ENCODE measurements around the gene MAPK10.

DNA sequence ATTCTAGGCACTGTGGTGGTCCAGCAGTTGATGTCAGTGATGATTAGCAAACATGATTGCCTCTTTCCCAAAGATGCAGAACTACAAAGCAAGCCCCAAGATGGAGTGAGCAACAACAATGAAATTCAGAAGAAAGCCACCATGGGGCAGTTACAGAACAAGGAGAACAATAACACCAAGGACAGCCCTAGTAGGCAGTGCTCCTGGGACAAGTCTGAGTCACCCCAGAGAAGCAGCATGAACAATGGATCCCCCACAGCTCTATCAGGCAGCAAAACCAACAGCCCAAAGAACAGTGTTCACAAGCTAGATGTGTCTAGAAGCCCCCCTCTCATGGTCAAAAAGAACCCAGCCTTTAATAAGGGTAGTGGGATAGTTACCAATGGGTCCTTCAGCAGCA lies 365.3 kb downstream of the MAPK10 start:
- TF ChIP-seq, protein P1, sequence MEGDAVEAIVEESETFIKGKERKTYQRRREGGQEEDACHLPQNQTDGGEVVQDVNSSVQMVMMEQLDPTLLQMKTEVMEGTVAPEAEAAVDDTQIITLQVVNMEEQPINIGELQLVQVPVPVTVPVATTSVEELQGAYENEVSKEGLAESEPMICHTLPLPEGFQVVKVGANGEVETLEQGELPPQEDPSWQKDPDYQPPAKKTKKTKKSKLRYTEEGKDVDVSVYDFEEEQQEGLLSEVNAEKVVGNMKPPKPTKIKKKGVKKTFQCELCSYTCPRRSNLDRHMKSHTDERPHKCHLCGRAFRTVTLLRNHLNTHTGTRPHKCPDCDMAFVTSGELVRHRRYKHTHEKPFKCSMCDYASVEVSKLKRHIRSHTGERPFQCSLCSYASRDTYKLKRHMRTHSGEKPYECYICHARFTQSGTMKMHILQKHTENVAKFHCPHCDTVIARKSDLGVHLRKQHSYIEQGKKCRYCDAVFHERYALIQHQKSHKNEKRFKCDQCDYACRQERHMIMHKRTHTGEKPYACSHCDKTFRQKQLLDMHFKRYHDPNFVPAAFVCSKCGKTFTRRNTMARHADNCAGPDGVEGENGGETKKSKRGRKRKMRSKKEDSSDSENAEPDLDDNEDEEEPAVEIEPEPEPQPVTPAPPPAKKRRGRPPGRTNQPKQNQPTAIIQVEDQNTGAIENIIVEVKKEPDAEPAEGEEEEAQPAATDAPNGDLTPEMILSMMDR (IDR thresholded peaks at IDR 0.05; ENCODE audit: low read depth, low read length) = no peak
- TF ChIP-seq, protein P2, sequence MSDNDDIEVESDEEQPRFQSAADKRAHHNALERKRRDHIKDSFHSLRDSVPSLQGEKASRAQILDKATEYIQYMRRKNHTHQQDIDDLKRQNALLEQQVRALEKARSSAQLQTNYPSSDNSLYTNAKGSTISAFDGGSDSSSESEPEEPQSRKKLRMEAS (IDR thresholded peaks at IDR 0.05; ENCODE audit: low read depth, low read length) = no peak
- TF ChIP-seq POLR2A (IDR thresholded peaks at IDR 0.05; ENCODE audit: extremely low read depth, insufficient read length) (no peak), MYC (IDR thresholded peaks at IDR 0.05; ENCODE audit: low read depth, low read length) (no peak)

Data from NB4 (cell line).